ENCODE measurements around the gene NIN.

DNA sequence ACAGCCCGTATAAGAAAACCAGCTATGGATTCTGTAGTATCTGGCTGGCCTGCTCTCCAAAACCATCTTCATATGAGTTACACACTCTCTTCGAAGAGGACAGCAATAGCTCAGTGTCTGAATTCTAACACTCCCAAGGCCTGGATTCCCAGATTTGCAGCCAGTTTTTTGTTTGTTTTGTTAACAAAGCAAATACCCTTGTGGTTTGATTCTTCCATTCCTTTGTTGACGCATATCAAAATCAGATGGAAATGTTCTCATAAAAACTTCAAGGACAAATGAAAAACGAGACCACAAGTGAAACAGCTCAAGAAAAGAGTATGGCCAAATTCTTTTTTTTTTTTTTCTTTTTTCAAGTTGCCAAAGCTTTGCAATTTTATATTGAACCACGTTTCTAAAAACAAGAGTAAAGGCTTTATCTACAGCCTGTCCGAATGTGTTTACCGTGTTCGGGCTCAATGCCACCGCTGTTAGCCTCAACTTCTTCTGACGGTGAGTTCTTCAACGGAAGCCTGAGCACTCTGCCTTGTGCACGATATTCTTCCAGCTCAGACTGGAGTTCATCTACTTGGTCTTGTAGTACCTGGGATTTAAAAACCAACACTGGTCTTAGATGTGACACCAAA lies 67.5 kb downstream of the NIN start:
- TF ChIP-seq, protein P1, sequence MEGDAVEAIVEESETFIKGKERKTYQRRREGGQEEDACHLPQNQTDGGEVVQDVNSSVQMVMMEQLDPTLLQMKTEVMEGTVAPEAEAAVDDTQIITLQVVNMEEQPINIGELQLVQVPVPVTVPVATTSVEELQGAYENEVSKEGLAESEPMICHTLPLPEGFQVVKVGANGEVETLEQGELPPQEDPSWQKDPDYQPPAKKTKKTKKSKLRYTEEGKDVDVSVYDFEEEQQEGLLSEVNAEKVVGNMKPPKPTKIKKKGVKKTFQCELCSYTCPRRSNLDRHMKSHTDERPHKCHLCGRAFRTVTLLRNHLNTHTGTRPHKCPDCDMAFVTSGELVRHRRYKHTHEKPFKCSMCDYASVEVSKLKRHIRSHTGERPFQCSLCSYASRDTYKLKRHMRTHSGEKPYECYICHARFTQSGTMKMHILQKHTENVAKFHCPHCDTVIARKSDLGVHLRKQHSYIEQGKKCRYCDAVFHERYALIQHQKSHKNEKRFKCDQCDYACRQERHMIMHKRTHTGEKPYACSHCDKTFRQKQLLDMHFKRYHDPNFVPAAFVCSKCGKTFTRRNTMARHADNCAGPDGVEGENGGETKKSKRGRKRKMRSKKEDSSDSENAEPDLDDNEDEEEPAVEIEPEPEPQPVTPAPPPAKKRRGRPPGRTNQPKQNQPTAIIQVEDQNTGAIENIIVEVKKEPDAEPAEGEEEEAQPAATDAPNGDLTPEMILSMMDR (IDR thresholded peaks at IDR 0.05), result no peak
- TF ChIP-seq POLR2A (IDR thresholded peaks at IDR 0.05), result no peak
